Stomach (tissue), 4 donors: ENCODE results near the gene CNTNAP5.

Experiments
- EP300 ChIP-seq: sonication (generic); formaldehyde crosslinking; IDR thresholded peaks from one replicate; pipeline ENCODE4 v1.6.1; 2017; ENCODE audit warnings: antibody characterized with exemption
- TF ChIP-seq, protein P1 (sequence below), 7 experiments: fragments of 450-650 bp in 4 of 7; fragments of 200-600 bp in 3 of 7; sonication (generic) in 3 of 7; IDR thresholded peaks; one replicate each; pipeline ENCODE4 v1.5.1; 2016 to 2019; ENCODE audit warnings: antibody characterized with exemption in 7 of 7, control low read depth in 2 of 7, mild to moderate bottlenecking in 1 of 7

DNA sequence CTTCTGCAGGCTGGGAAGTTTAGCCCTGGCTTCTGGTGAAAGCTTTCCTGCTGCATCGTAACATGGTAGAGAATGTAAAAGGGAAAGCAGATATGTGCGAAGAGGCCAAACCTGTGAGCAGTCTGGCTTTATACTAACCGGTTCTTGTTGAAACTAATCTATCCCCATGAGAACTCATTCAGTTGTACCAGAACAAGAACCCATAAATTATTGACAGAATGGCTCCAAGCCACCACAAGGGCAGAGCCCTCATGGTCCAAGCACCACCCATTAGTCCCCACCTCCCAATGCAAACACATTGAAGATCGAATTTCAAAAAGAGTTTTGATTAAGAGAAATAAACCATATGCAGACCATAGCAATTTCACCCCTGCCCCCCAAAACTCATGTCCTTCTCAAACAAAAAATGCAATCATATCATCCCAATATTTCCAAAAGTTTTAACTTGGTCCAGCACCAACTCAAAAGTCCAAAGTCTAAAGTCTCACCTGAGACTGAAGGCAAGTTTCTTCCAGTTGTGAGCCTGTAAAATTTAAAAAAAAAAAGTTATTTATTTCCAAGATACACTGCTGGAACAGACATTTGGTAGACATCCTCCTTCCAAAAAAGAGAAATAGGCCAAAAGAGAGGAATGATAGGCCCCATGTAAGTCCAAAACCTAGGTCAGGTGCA lies 318.9 kb downstream of the CNTNAP5 start:
- TF ChIP-seq, protein P1, sequence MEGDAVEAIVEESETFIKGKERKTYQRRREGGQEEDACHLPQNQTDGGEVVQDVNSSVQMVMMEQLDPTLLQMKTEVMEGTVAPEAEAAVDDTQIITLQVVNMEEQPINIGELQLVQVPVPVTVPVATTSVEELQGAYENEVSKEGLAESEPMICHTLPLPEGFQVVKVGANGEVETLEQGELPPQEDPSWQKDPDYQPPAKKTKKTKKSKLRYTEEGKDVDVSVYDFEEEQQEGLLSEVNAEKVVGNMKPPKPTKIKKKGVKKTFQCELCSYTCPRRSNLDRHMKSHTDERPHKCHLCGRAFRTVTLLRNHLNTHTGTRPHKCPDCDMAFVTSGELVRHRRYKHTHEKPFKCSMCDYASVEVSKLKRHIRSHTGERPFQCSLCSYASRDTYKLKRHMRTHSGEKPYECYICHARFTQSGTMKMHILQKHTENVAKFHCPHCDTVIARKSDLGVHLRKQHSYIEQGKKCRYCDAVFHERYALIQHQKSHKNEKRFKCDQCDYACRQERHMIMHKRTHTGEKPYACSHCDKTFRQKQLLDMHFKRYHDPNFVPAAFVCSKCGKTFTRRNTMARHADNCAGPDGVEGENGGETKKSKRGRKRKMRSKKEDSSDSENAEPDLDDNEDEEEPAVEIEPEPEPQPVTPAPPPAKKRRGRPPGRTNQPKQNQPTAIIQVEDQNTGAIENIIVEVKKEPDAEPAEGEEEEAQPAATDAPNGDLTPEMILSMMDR (IDR thresholded peaks at IDR 0.05) = no peak
- TF ChIP-seq EP300 = no peak
